Lung (tissue), 12 donors: ENCODE measurements around the gene SOX2. TPM values are rescaled to one million over a fixed set of nuclear protein-coding genes. Genes with fewer than 3 reads are reported as not detected.

Source experiments
- ATAC-seq: fragments of 200-7000 bp; cut with Tn5 transposase; one replicate; pipeline ENCODE4 v1.9.1; 2020; ENCODE audit warnings: moderate number of reproducible peaks; ENCODE audit not compliant: insufficient read depth, low FRiP score
- DNase-seq, 3 donors: peaks; one replicate each; pipeline ENCODE4 v3.0.0-alpha.2; 2013 to 2017
- H3K27ac ChIP-seq, 2 donors: one replicate each; pipeline ENCODE4 v1.5.1; 2013; ENCODE audit warnings: mild to moderate bottlenecking in 2 of 2, moderate library complexity in 2 of 2, control low read depth in 1 of 2, inconsistent platforms in 1 of 2, low read depth in 1 of 2, low read length in 1 of 2
- H3K27me3 ChIP-seq, 3 donors: one replicate each; pipeline ENCODE4 v1.5.1; 2013; ENCODE audit warnings: low read length in 2 of 3; ENCODE audit not compliant: control insufficient read depth in 3 of 3, insufficient read depth in 3 of 3
- H3K36me3 ChIP-seq, 4 donors: one replicate each; pipeline ENCODE4 v1.5.1; 2013; ENCODE audit warnings: low read length in 4 of 4, mild to moderate bottlenecking in 1 of 4, moderate library complexity in 1 of 4; ENCODE audit not compliant: control insufficient read depth in 4 of 4, insufficient read depth in 4 of 4
- H3K4me1 ChIP-seq, 5 donors: one replicate each; pipeline ENCODE4 v1.5.1; 2013; ENCODE audit warnings: low read length in 5 of 5, mild to moderate bottlenecking in 2 of 5, moderate library complexity in 1 of 5; ENCODE audit not compliant: control insufficient read depth in 5 of 5, insufficient read depth in 5 of 5
- H3K4me3 ChIP-seq: one replicate; pipeline ENCODE4 v1.5.1; 2013; ENCODE audit warnings: mild to moderate bottlenecking, control low read depth, moderate library complexity
- H3K9ac ChIP-seq, 2 donors: one replicate each; pipeline ENCODE4 v1.5.1; 2013; ENCODE audit warnings: low read length in 2 of 2, control low read depth in 1 of 2; ENCODE audit not compliant: insufficient read depth in 1 of 2
- H3K9me3 ChIP-seq, 4 donors: one replicate each; pipeline ENCODE4 v1.5.1; 2013; ENCODE audit warnings: low read length in 3 of 4, mild to moderate bottlenecking in 1 of 4, moderate library complexity in 1 of 4; ENCODE audit not compliant: control insufficient read depth in 4 of 4, insufficient read depth in 3 of 4
- CTCF ChIP-seq: IDR thresholded peaks from 2 replicates; pipeline ENCODE4 v1.5.1; 2012; ENCODE audit warnings: mild to moderate bottlenecking; ENCODE audit errors: control extremely low read depth, extremely low read depth
- WGBS, 2 donors: extraction: QIAGEN DNeasy Blood & Tissue Kit; methylation state at CpG; one replicate each; pipeline ENCODE4 v1.1.7; 2013; 5-methylcytosine and 5-hydroxymethylcytosine counted together
- polyA plus RNA-seq, 2 donors: library from polyadenylated mRNA; stranded (reverse); fragments of 200-250 nt; gene quantifications; one replicate each; pipeline ENCODE4 v1.2.1, GENCODE V29; 2013
- total RNA-seq, 2 donors: library from RNA; depleted of rRNA in 1 of 2; stranded (reverse); fragments of >200 nt in 1 of 2; gene quantifications; one replicate each; pipeline ENCODE4 v1.2.1, GENCODE V29; 2014 to 2021
- donor health status: control.
- donor health status: control.
- donor health status: Bipolar disorder and iron deficiency.
- donor health status: healthy.
- donor health status: DM: yes; HTN: yes; CAD: no.

Gene SOX2
- total and polyA plus RNA-seq, 4 donors: 4.4 to 16.4 (median 7.3) TPM

- no peak overlapping the region for H3K4me3 ChIP-seq
- H3K9me3 ChIP-seq: peaks cover 0 to 10% (median 0%) of the 10 kb centered on the region in 4 donors
- H3K27me3 ChIP-seq: peaks cover 21 to 85% (median 79%) of the 10 kb centered on the region in 3 donors
- H3K36me3 ChIP-seq: no peaks in the 10 kb centered on the region
- no peak overlapping the region for H3K9ac ChIP-seq
- ATAC-seq: no peak
- DNase-seq: peak in 1 of 3 donors; percentile 20
- no peak for TF ChIP-seq CTCF
- WGBS, 2 donors: 1 to 3% methylated on average over 30 to 44 of the region's 44 CpGs
- H3K4me1 ChIP-seq: peaks cover 0 to 15% (median 4%) of the 10 kb centered on the region in 5 donors
- no peak overlapping the region for H3K27ac ChIP-seq
Measured at GRCh38 chr3:181712226-181712552, 464 bp downstream of the SOX2 start.

- ATAC-seq: no peak
- no peak for TF ChIP-seq CTCF
- 3 to 4% methylated on average over 65 of the region's 65 CpGs for WGBS, 2 donors
- peak in 2 of 3 donors; percentile 25 to 43 for DNase-seq
- no peak overlapping the region for H3K27ac ChIP-seq
- peaks cover 21 to 84% (median 79%) of the 10 kb centered on the region in 3 donors for H3K27me3 ChIP-seq
- H3K4me3 ChIP-seq: no peak overlapping the region
- peaks cover 0 to 15% (median 4%) of the 10 kb centered on the region in 5 donors for H3K4me1 ChIP-seq
- peaks cover 0 to 10% (median 0%) of the 10 kb centered on the region in 4 donors for H3K9me3 ChIP-seq
- H3K9ac ChIP-seq: no peak overlapping the region
- no peaks in the 10 kb centered on the region for H3K36me3 ChIP-seq
Measured at GRCh38 chr3:181712553-181713279, 991 bp downstream of the SOX2 start.

GRCh38 chr3:181713280-181713647, 1.5 kb downstream of the SOX2 start:
- H3K4me1 ChIP-seq: peaks cover 0 to 15% (median 4%) of the 10 kb centered on the region in 5 donors
- H3K9me3 ChIP-seq: peaks cover 0 to 10% (median 0%) of the 10 kb centered on the region in 4 donors
- H3K4me3 ChIP-seq: no peak overlapping the region
- H3K27ac ChIP-seq: no peak overlapping the region
- TF ChIP-seq CTCF: no peak
- ATAC-seq: no peak
- 6 to 7% methylated on average over 11 of the region's 11 CpGs for WGBS, 2 donors
- peaks cover 24 to 84% (median 79%) of the 10 kb centered on the region in 3 donors for H3K27me3 ChIP-seq
- peak in 2 of 3 donors; percentile 9 to 31 for DNase-seq
- H3K36me3 ChIP-seq: no peaks in the 10 kb centered on the region
- H3K9ac ChIP-seq: no peak overlapping the region
